ENCODE measurements around the gene IQSEC1.

IQSEC1 gene

GRCh38 chr3:12986031-12986430 lies 87.2 kb downstream of the IQSEC1 start:
- no peaks in the 10 kb centered on the region for H3K9me3 ChIP-seq (ENCODE audit: control insufficient read depth in 1 of 2, low read length in 2 of 2)
- H3K9ac ChIP-seq (ENCODE audit: low read depth in 1 of 2, low read length in 2 of 2) = no peak overlapping the region
- no peaks in the 10 kb centered on the region for H3K36me3 ChIP-seq (ENCODE audit: control insufficient read depth in 1 of 2, insufficient read depth in 2 of 2, low read length in 2 of 2)
- peaks cover 2 to 4% of the 10 kb centered on the region in 2 donors for H3K4me1 ChIP-seq (ENCODE audit: control insufficient read depth in 1 of 2, insufficient read depth in 2 of 2, low read length in 2 of 2)
- no peaks in the 10 kb centered on the region for H3K27me3 ChIP-seq (ENCODE audit: control insufficient read depth in 1 of 2, insufficient read depth in 2 of 2, low read length in 2 of 2)
- no peak overlapping the region for H3K27ac ChIP-seq (ENCODE audit: low read depth, low read length)
- no peak overlapping the region for H3K4me3 ChIP-seq (ENCODE audit: low read depth in 1 of 2, low read length in 2 of 2)

- H3K27me3 ChIP-seq (ENCODE audit: control insufficient read depth in 1 of 2, insufficient read depth in 2 of 2, low read length in 2 of 2) = no peaks in the 10 kb centered on the region
- no peak overlapping the region for H3K27ac ChIP-seq (ENCODE audit: low read depth, low read length)
- no peaks in the 10 kb centered on the region for H3K36me3 ChIP-seq (ENCODE audit: control insufficient read depth in 1 of 2, insufficient read depth in 2 of 2, low read length in 2 of 2)
- H3K4me1 ChIP-seq (ENCODE audit: control insufficient read depth in 1 of 2, insufficient read depth in 2 of 2, low read length in 2 of 2) = peaks cover 2 to 4% of the 10 kb centered on the region in 2 donors
- no peak overlapping the region for H3K4me3 ChIP-seq (ENCODE audit: low read depth in 1 of 2, low read length in 2 of 2)
- H3K9ac ChIP-seq (ENCODE audit: low read depth in 1 of 2, low read length in 2 of 2) = no peak overlapping the region
- H3K9me3 ChIP-seq (ENCODE audit: control insufficient read depth in 1 of 2, low read length in 2 of 2) = no peaks in the 10 kb centered on the region
These were observed 88.1 kb downstream of the IQSEC1 start for GRCh38 chr3:12985148-12985547.

GRCh38 chr3:12984023-12984823 lies 89.0 kb downstream of the IQSEC1 start:
- Histone ChIP-seq H3K4me1 (ENCODE audit: control insufficient read depth in 1 of 2, insufficient read depth in 2 of 2, low read length in 2 of 2) (peaks cover 4 to 10% of the 10 kb centered on the region in 2 donors), H3K27ac (ENCODE audit: low read depth, low read length) (no peak overlapping the region), H3K9ac (ENCODE audit: low read depth in 1 of 2, low read length in 2 of 2) (no peak overlapping the region), H3K4me3 (ENCODE audit: low read depth in 1 of 2, low read length in 2 of 2) (no peak overlapping the region), H3K36me3 (ENCODE audit: control insufficient read depth in 1 of 2, insufficient read depth in 2 of 2, low read length in 2 of 2) (no peaks in the 10 kb centered on the region), H3K27me3 (ENCODE audit: control insufficient read depth in 1 of 2, insufficient read depth in 2 of 2, low read length in 2 of 2) (no peaks in the 10 kb centered on the region), H3K9me3 (ENCODE audit: control insufficient read depth in 1 of 2, low read length in 2 of 2) (no peaks in the 10 kb centered on the region)

- H3K36me3 ChIP-seq (ENCODE audit: control insufficient read depth in 1 of 2, insufficient read depth in 2 of 2, low read length in 2 of 2) = no peaks in the 10 kb centered on the region
- H3K4me3 ChIP-seq (ENCODE audit: low read depth in 1 of 2, low read length in 2 of 2) = no peak overlapping the region
- H3K27me3 ChIP-seq (ENCODE audit: control insufficient read depth in 1 of 2, insufficient read depth in 2 of 2, low read length in 2 of 2) = no peaks in the 10 kb centered on the region
- no peaks in the 10 kb centered on the region for H3K9me3 ChIP-seq (ENCODE audit: control insufficient read depth in 1 of 2, low read length in 2 of 2)
- no peak overlapping the region for H3K9ac ChIP-seq (ENCODE audit: low read depth in 1 of 2, low read length in 2 of 2)
- H3K27ac ChIP-seq (ENCODE audit: low read depth, low read length) = no peak overlapping the region
- peaks cover 4 to 13% of the 10 kb centered on the region in 2 donors for H3K4me1 ChIP-seq (ENCODE audit: control insufficient read depth in 1 of 2, insufficient read depth in 2 of 2, low read length in 2 of 2)
These were observed 89.9 kb downstream of the IQSEC1 start for GRCh38 chr3:12983319-12983718.

GRCh38 chr3:12982619-12983101 lies 90.6 kb downstream of the IQSEC1 start:
- Histone ChIP-seq H3K4me3 (ENCODE audit: low read depth in 1 of 2, low read length in 2 of 2) (no peak overlapping the region), H3K27me3 (ENCODE audit: control insufficient read depth in 1 of 2, insufficient read depth in 2 of 2, low read length in 2 of 2) (no peaks in the 10 kb centered on the region), H3K9ac (ENCODE audit: low read depth in 1 of 2, low read length in 2 of 2) (no peak overlapping the region), H3K36me3 (ENCODE audit: control insufficient read depth in 1 of 2, insufficient read depth in 2 of 2, low read length in 2 of 2) (no peaks in the 10 kb centered on the region), H3K9me3 (ENCODE audit: control insufficient read depth in 1 of 2, low read length in 2 of 2) (no peaks in the 10 kb centered on the region), H3K27ac (ENCODE audit: low read depth, low read length) (no peak overlapping the region), H3K4me1 (ENCODE audit: control insufficient read depth in 1 of 2, insufficient read depth in 2 of 2, low read length in 2 of 2) (peaks cover 4 to 13% of the 10 kb centered on the region in 2 donors)

GRCh38 chr3:12981306-12982275 lies 91.6 kb downstream of the IQSEC1 start:
- Histone ChIP-seq H3K4me3 (ENCODE audit: low read depth in 1 of 2, low read length in 2 of 2) (no peak overlapping the region), H3K9me3 (ENCODE audit: control insufficient read depth in 1 of 2, low read length in 2 of 2) (no peaks in the 10 kb centered on the region), H3K27ac (ENCODE audit: low read depth, low read length) (no peak overlapping the region), H3K27me3 (ENCODE audit: control insufficient read depth in 1 of 2, insufficient read depth in 2 of 2, low read length in 2 of 2) (no peaks in the 10 kb centered on the region), H3K9ac (ENCODE audit: low read depth in 1 of 2, low read length in 2 of 2) (no peak overlapping the region), H3K4me1 (ENCODE audit: control insufficient read depth in 1 of 2, insufficient read depth in 2 of 2, low read length in 2 of 2) (peaks cover 4 to 13% of the 10 kb centered on the region in 2 donors), H3K36me3 (ENCODE audit: control insufficient read depth in 1 of 2, insufficient read depth in 2 of 2, low read length in 2 of 2) (no peaks in the 10 kb centered on the region)

GRCh38 chr3:12980596-12981290 lies 92.5 kb downstream of the IQSEC1 start:
- Histone ChIP-seq H3K36me3 (ENCODE audit: control insufficient read depth in 1 of 2, insufficient read depth in 2 of 2, low read length in 2 of 2) (no peaks in the 10 kb centered on the region), H3K27ac (ENCODE audit: low read depth, low read length) (no peak overlapping the region), H3K27me3 (ENCODE audit: control insufficient read depth in 1 of 2, insufficient read depth in 2 of 2, low read length in 2 of 2) (no peaks in the 10 kb centered on the region), H3K9ac (ENCODE audit: low read depth in 1 of 2, low read length in 2 of 2) (no peak overlapping the region), H3K9me3 (ENCODE audit: control insufficient read depth in 1 of 2, low read length in 2 of 2) (no peaks in the 10 kb centered on the region), H3K4me3 (ENCODE audit: low read depth in 1 of 2, low read length in 2 of 2) (no peak overlapping the region), H3K4me1 (ENCODE audit: control insufficient read depth in 1 of 2, insufficient read depth in 2 of 2, low read length in 2 of 2) (peaks cover 4 to 13% of the 10 kb centered on the region in 2 donors)

GRCh38 chr3:12979947-12980487 lies 93.2 kb downstream of the IQSEC1 start:
- Histone ChIP-seq H3K9me3 (ENCODE audit: control insufficient read depth in 1 of 2, low read length in 2 of 2) (no peaks in the 10 kb centered on the region), H3K9ac (ENCODE audit: low read depth in 1 of 2, low read length in 2 of 2) (no peak overlapping the region), H3K4me1 (ENCODE audit: control insufficient read depth in 1 of 2, insufficient read depth in 2 of 2, low read length in 2 of 2) (peaks cover 4 to 13% of the 10 kb centered on the region in 2 donors), H3K36me3 (ENCODE audit: control insufficient read depth in 1 of 2, insufficient read depth in 2 of 2, low read length in 2 of 2) (no peaks in the 10 kb centered on the region), H3K27ac (ENCODE audit: low read depth, low read length) (no peak overlapping the region), H3K4me3 (ENCODE audit: low read depth in 1 of 2, low read length in 2 of 2) (no peak overlapping the region), H3K27me3 (ENCODE audit: control insufficient read depth in 1 of 2, insufficient read depth in 2 of 2, low read length in 2 of 2) (no peaks in the 10 kb centered on the region)

GRCh38 chr3:12979151-12979946 lies 93.9 kb downstream of the IQSEC1 start:
- no peak overlapping the region for H3K27ac ChIP-seq (ENCODE audit: low read depth, low read length)
- no peak overlapping the region for H3K4me3 ChIP-seq (ENCODE audit: low read depth in 1 of 2, low read length in 2 of 2)
- H3K9ac ChIP-seq (ENCODE audit: low read depth in 1 of 2, low read length in 2 of 2) = no peak overlapping the region
- peaks cover 1 to 12% of the 10 kb centered on the region in 2 donors for H3K4me1 ChIP-seq (ENCODE audit: control insufficient read depth in 1 of 2, insufficient read depth in 2 of 2, low read length in 2 of 2)
- H3K36me3 ChIP-seq (ENCODE audit: control insufficient read depth in 1 of 2, insufficient read depth in 2 of 2, low read length in 2 of 2) = no peaks in the 10 kb centered on the region
- H3K27me3 ChIP-seq (ENCODE audit: control insufficient read depth in 1 of 2, insufficient read depth in 2 of 2, low read length in 2 of 2) = no peaks in the 10 kb centered on the region
- H3K9me3 ChIP-seq (ENCODE audit: control insufficient read depth in 1 of 2, low read length in 2 of 2) = no peaks in the 10 kb centered on the region
